ENCODE measurements around the gene CEP164.
"Not testable (repeated sequence)": the region's sequence is repeated elsewhere in the genome, so short reads cannot be mapped to it uniquely, and the experiment has no call there.

Gene CEP164

GRCh38 chr11:117392979-117393378 is 65.3 kb downstream of the CEP164 start:
- no peak for DNase-seq (ENCODE audit: low read depth in 2 of 2, low spot score in 1 of 2)

GRCh38 chr11:117394221-117394925 is 66.7 kb downstream of the CEP164 start:
- DNase-seq (ENCODE audit: low read depth in 2 of 2, low spot score in 1 of 2): no peak

GRCh38 chr11:117395476-117395875 is 67.8 kb downstream of the CEP164 start:
- DNase-seq (ENCODE audit: low read depth in 2 of 2, low spot score in 1 of 2): no peak

- no peak for DNase-seq (ENCODE audit: low read depth in 2 of 2, low spot score in 1 of 2)
Observed at GRCh38 chr11:117396970-117397369, 69.3 kb downstream of the CEP164 start.

- not testable (repeated sequence) for DNase-seq (ENCODE audit: low read depth in 2 of 2, low spot score in 1 of 2)
Observed at GRCh38 chr11:117398618-117399017, 71.0 kb downstream of the CEP164 start.

GRCh38 chr11:117399100-117399840 is 71.6 kb downstream of the CEP164 start:
- DNase-seq (ENCODE audit: low read depth in 2 of 2, low spot score in 1 of 2): not testable (repeated sequence)

GRCh38 chr11:117405898-117406297 is 78.2 kb downstream of the CEP164 start:
- not testable (repeated sequence) for DNase-seq (ENCODE audit: low read depth in 2 of 2, low spot score in 1 of 2)

- DNase-seq (ENCODE audit: low read depth in 2 of 2, low spot score in 1 of 2): no peak
Observed at GRCh38 chr11:117407016-117407415, 79.4 kb downstream of the CEP164 start.

GRCh38 chr11:117408356-117408755 is 80.7 kb downstream of the CEP164 start:
- DNase-seq (ENCODE audit: low read depth in 2 of 2, low spot score in 1 of 2): no peak

GRCh38 chr11:117409511-117409910 is 81.9 kb downstream of the CEP164 start:
- no peak for DNase-seq (ENCODE audit: low read depth in 2 of 2, low spot score in 1 of 2)

GRCh38 chr11:117410238-117410637 is 82.6 kb downstream of the CEP164 start:
- no peak for DNase-seq (ENCODE audit: low read depth in 2 of 2, low spot score in 1 of 2)

GRCh38 chr11:117410861-117411710 is 83.4 kb downstream of the CEP164 start:
- DNase-seq (ENCODE audit: low read depth in 2 of 2, low spot score in 1 of 2): no peak

GRCh38 chr11:117411736-117412135 is 84.1 kb downstream of the CEP164 start:
- DNase-seq (ENCODE audit: low read depth in 2 of 2, low spot score in 1 of 2): no peak

- DNase-seq (ENCODE audit: low read depth in 2 of 2, low spot score in 1 of 2): no peak
Observed at GRCh38 chr11:117412176-117412575, 84.5 kb downstream of the CEP164 start.

- DNase-seq (ENCODE audit: low read depth in 2 of 2, low spot score in 1 of 2): no peak
Observed at GRCh38 chr11:117412653-117413275, 85.1 kb downstream of the CEP164 start.

GRCh38 chr11:117413616-117414015 is 86.0 kb downstream of the CEP164 start:
- no peak for DNase-seq (ENCODE audit: low read depth in 2 of 2, low spot score in 1 of 2)

- DNase-seq (ENCODE audit: low read depth in 2 of 2, low spot score in 1 of 2): no peak
Observed at GRCh38 chr11:117414724-117415123, 87.1 kb downstream of the CEP164 start.

- no peak for DNase-seq (ENCODE audit: low read depth in 2 of 2, low spot score in 1 of 2)
Observed at GRCh38 chr11:117415358-117415896, 87.8 kb downstream of the CEP164 start.

- DNase-seq (ENCODE audit: low read depth in 2 of 2, low spot score in 1 of 2): no peak
Observed at GRCh38 chr11:117417342-117417741, 89.7 kb downstream of the CEP164 start.

- no peak for DNase-seq (ENCODE audit: low read depth in 2 of 2, low spot score in 1 of 2)
Observed at GRCh38 chr11:117417856-117418255, 90.2 kb downstream of the CEP164 start.

Data from stimulated activated CD8-positive, alpha-beta memory T cell treated with anti-CD3 and anti-CD28 coated beads, Interleukin-4, amount 100 ng/mL, for 4 hours (primary cell).